Measurements from ENCODE around the gene NCKAP5L.

Gene NCKAP5L

DNA sequence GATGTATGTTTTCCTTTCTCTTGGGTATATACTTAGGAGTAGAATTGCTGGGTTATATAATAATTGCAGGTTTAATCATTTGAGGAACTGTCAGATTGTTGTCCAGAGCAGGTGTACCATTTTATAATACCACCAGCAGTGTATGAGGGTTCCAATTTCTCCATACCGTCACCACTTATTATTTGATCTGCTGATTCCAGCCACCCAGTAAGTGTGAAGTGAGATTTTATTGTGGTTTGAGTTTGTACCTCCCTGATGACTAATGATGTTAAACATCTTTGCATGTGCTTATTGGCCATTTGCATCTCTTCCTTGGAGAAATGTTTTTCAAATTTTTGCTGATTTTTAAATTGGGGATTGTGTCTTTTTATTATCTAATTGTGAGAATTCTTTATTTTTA lies 15.1 kb downstream of the NCKAP5L start:
- no peak for TF ChIP-seq POLR2A (IDR thresholded peaks at IDR 0.05; ENCODE audit: extremely low read depth, insufficient read length)
- TF ChIP-seq, protein P1, sequence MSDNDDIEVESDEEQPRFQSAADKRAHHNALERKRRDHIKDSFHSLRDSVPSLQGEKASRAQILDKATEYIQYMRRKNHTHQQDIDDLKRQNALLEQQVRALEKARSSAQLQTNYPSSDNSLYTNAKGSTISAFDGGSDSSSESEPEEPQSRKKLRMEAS (IDR thresholded peaks at IDR 0.05; ENCODE audit: low read depth, low read length) = no peak
- TF ChIP-seq, protein P2, sequence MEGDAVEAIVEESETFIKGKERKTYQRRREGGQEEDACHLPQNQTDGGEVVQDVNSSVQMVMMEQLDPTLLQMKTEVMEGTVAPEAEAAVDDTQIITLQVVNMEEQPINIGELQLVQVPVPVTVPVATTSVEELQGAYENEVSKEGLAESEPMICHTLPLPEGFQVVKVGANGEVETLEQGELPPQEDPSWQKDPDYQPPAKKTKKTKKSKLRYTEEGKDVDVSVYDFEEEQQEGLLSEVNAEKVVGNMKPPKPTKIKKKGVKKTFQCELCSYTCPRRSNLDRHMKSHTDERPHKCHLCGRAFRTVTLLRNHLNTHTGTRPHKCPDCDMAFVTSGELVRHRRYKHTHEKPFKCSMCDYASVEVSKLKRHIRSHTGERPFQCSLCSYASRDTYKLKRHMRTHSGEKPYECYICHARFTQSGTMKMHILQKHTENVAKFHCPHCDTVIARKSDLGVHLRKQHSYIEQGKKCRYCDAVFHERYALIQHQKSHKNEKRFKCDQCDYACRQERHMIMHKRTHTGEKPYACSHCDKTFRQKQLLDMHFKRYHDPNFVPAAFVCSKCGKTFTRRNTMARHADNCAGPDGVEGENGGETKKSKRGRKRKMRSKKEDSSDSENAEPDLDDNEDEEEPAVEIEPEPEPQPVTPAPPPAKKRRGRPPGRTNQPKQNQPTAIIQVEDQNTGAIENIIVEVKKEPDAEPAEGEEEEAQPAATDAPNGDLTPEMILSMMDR (IDR thresholded peaks at IDR 0.05; ENCODE audit: low read depth, low read length) = no peak
- TF ChIP-seq MYC (IDR thresholded peaks at IDR 0.05; ENCODE audit: low read depth, low read length) = no peak
- H3K4me3 ChIP-seq (ENCODE audit: low read depth, low read length) = no peak overlapping the region
- no peak for DNase-seq (ENCODE audit: low read depth)

DNA sequence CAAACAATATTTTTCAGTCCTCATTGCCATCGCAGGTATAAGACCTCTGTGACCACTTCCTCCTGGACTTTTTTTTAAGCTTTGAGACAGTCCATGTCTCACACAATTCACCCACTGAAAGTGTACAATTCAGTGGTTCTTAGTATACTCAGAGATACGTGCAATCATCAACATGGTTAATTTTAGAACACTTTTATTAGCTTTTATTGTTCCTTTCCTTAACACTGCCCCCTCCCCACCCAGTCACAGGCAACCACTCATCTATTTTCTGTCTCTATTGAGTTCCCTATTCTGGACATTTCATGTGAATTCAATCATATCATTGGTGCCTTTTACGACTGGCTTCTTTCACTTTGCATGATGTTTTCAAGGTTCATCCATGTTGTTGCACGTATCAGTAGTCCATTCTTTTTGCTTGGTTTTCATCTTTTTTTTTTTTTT lies 16.2 kb downstream of the NCKAP5L start:
- TF ChIP-seq, protein P1 (IDR thresholded peaks at IDR 0.05; ENCODE audit: low read depth, low read length) = no peak
- no peak for TF ChIP-seq POLR2A (IDR thresholded peaks at IDR 0.05; ENCODE audit: extremely low read depth, insufficient read length)
- TF ChIP-seq, protein P2 (IDR thresholded peaks at IDR 0.05; ENCODE audit: low read depth, low read length) = no peak
- TF ChIP-seq MYC (IDR thresholded peaks at IDR 0.05; ENCODE audit: low read depth, low read length) = no peak
- no peak overlapping the region for H3K4me3 ChIP-seq (ENCODE audit: low read depth, low read length)
- DNase-seq (ENCODE audit: low read depth) = peak; percentile 34

DNA sequence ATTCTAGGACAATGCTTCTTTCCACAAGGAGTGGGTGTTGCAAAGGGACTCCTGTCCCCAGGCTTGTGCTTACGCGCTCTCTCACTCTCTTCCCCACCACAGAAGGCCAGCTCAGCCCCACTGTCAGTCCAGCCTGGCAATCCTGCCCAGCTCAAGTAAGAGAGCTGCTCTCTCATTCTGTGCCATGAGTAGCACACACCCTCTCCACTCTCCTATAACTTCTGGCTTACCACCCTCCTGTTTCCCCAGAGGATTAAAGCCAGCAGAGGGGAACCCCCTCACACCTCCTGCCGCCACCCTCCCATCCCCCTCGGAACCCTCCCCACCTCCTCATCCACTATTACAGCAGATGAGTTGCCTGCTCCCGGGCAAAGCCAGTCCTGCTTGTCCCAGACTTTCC lies 17.1 kb downstream of the NCKAP5L start:
- TF ChIP-seq, protein P1 (IDR thresholded peaks at IDR 0.05; ENCODE audit: low read depth, low read length) = no peak
- TF ChIP-seq POLR2A (IDR thresholded peaks at IDR 0.05; ENCODE audit: extremely low read depth, insufficient read length) (no peak), MYC (IDR thresholded peaks at IDR 0.05; ENCODE audit: low read depth, low read length) (no peak)
- TF ChIP-seq, protein P2 (IDR thresholded peaks at IDR 0.05; ENCODE audit: low read depth, low read length) = no peak
- no peak overlapping the region for H3K4me3 ChIP-seq (ENCODE audit: low read depth, low read length)

DNA sequence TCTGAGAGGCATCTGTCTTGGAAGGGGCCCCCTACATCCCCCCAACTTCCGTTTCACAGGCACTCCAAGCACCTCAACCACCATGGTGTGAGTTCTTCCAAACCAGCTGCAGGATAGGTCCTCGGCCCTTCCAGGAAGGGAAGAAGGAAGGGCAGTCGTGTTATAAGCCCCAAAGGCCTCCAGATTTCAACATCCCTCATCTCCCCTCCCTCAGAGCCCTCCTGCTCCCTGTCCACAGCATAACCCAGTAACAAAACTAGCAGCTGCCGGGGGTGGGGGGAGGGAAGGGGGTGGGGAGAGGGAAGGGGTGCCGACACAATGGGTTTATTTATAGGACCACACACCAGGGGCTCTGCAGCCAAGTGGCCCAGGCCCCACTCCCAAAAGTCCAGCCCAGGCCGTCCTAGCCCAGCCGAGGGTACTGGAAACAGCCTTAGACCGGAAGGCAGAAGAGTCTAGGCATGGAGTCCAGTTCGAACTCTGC lies 18.3 kb downstream of the NCKAP5L start:
- H3K4me3 ChIP-seq (ENCODE audit: low read depth, low read length) = no peak overlapping the region
- DNase-seq (ENCODE audit: low read depth) = peak; percentile 66
- TF ChIP-seq MYC (IDR thresholded peaks at IDR 0.05; ENCODE audit: low read depth, low read length) (no peak), POLR2A (IDR thresholded peaks at IDR 0.05; ENCODE audit: extremely low read depth, insufficient read length) (no peak)
- TF ChIP-seq, protein P2 (IDR thresholded peaks at IDR 0.05; ENCODE audit: low read depth, low read length) = no peak
- TF ChIP-seq, protein P1 (IDR thresholded peaks at IDR 0.05; ENCODE audit: low read depth, low read length) = no peak

More for the DNA sequence above, 17.1 kb downstream of the NCKAP5L start:
- DNase-seq (ENCODE audit: low read depth) = no peak

DNA sequence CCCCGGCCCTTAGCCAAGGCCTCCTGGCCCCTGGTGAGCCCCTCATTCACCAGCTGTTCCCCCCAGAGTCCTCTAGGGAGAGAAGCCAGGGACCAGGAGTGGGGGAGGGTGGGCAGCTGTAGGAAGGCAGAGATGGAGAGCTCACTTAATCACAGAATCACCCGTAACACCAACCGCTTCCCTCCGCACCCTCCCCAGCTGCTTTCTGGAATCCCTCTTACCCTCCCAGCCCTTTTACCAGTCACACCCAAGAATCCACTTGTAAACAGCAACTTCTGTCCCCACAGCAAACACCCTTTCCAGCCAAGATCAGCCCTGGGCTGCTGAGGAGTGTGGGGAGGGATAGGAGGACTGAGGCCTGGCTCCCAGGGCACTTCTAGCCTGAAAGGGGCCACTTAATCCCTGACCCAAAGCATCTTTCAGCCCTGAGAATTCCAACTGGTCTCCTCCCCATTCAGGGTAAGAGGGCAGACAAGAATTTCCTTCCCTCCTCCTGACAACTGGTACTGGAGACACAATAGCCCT lies 18.8 kb downstream of the NCKAP5L start:
- TF ChIP-seq MYC (IDR thresholded peaks at IDR 0.05; ENCODE audit: low read depth, low read length) (no peak), POLR2A (IDR thresholded peaks at IDR 0.05; ENCODE audit: extremely low read depth, insufficient read length) (no peak)
- TF ChIP-seq, protein P2 (IDR thresholded peaks at IDR 0.05; ENCODE audit: low read depth, low read length) = no peak
- TF ChIP-seq, protein P1 (IDR thresholded peaks at IDR 0.05; ENCODE audit: low read depth, low read length) = no peak
- DNase-seq (ENCODE audit: low read depth) = no peak
- H3K4me3 ChIP-seq (ENCODE audit: low read depth, low read length) = no peak overlapping the region

Measured in NB4 (cell line).